GM18858 (cell line): Measurements from ENCODE around the gene RASSF10.

Experiments
- ATAC-seq: cut with Tn5 transposase; IDR thresholded peaks from one replicate; pipeline ENCODE4 v1.9.1; 2021; ENCODE audit not compliant: unreplicated experiment

RASSF10 gene

DNA sequence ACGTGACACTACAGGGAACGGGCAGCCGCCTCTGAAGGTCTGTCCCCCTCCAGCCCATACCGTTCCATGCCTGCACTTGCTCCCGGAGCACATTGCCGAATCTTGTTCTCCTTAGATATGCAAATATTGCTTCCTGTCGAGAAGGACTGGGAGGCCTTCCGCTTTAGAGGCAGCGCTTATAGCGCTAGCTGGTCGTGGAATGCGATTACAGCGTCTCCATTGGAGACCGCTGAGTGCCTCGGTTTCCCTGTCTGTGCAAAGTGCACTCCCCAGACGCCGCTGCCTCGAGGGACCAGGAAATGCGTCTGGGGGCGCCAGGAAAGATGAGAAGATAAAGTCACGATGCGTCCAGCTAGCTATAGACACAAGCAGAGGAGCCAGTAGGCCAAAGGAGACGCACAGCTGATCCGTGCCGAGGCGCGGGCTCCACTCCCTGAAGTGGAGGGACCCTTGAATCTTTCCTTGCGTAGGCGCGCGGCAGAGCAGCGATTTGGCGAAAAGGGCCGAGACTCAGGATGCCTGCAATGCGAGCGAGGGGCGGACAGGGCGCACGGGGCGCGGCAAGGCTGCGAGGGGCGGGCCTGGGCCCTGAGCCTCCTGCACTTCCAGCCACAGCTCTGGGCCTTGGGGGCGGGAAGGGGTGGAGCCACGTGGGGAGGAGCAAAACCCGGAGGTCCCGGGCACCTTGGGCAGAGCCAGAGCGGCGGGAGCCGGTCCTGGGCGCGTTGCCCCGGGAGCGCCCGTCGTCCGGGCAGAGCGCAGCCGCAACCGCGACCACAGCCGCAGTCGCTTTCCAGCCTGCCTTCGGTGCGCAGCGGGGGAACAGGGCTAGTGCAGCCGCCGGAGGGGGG lies at the start of gene RASSF10:
Gene RASSF10 (plus strand): TSS at position 692 of the 851 bp plus-strand sequence. CDS start 261 bp downstream, outside the sequence.
- ATAC-seq, result no peak

DNA sequence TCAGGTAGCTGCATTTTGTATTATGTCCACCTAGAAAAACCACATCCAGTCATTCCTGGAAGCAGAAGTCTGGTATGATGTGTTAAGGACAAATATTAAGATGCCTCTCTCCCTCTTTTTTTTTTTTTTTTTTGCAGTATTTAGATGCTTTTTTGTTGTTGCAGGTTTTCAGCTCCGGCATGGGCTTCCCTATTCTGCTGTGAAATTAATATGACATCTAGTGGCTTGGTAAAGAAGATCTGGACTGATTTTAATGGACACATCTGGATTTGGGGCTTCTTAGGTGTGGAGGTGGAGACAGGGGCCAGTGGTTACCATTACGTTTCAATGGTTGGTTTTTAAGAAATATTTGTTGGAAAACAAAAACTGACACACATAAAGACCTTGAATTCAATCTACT lies 47.5 kb upstream of the RASSF10 start:
- ATAC-seq, result no peak

DNA sequence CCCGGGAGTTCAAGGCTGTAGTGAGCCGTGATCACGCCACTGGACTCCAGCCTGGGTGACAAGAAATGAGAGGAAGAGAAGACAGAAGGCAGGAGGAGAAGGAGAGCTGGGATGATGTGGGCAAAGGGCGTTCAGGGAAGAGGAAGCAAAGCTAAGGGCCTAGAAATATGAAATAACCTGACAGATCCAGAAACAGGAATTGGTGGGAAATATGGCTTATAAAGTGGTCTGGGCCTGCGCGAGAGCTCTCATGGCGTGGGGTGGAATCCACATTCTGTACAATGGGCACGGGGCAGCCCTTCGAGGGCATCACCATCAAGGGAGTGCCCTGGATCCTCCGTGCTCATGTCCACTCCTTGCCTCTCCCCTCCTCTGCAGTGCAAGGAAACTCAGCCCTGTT lies 46.8 kb upstream of the RASSF10 start:
- no peak for ATAC-seq

DNA sequence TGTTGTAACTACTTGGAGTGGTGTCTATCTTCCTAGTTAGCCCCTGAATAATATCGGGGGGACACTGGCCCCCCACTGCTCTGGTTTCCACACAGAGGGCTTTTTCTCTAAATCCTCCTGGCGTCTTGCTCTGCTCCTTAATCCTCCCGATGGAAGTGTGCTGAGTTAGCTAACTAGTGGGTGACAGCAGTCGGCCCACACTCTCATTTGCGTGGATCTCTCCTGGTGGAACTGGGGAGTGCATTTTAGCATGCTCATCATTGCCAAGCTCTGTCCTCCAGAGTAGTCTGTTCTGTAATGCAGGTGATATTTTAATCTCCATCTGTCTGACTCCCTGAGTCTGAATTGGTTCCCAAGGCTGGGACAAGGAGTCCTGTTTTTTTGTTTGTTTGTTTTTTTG lies 46.1 kb upstream of the RASSF10 start:
- ATAC-seq, result no peak

DNA sequence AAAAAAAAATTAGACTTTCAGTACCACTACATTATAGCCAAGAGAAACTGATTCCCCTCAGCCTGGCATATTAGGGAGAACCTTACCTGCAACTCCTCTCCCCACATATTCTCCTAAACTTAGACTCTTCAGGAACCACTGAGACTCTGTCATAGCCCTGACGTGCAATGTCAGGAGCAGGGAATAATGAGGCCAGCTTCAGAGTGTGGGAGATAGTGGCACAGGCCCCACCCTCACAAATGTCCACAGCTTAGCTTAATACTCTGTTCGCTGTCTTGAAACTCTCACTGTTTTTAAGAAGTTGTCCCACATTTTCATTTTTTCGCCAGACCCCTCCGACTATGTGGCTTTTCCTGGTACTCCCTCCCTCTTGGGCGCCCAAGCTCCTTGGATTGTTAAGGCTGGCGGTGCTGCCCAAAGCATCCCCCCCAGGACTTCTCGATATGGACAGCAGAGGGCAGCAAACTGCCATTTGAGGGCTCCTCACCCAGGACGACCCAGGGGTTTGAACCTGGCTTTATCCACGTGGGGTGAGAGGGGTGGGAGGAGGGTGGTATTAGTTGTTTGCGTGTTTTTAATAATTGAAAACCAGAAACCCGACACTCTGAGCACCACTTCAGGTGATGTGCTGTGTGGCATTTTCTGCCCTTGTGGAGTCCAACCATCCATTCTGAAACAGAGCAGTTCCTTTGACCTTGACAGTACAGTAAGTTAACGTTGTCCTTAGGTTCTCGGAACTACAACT lies 45.2 kb upstream of the RASSF10 start:
- no peak for ATAC-seq

DNA sequence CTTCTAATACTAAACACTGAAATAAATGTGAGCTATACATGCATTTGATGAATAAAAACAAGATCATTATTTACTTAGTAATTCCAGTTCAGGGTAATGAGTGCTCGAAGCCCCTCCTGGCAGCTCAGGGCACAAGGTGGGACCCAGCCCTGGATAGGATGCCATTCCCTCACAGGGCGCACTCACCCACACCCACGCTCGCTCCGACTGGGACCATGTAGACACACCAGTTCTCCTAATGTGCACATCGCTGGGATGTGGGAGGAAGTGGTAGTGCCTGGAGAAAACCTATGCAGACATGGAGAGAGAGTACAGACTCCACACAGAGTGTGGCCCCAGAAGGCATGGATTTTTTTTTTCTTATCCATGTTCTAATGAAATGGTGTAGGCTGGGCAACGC lies 44.5 kb upstream of the RASSF10 start:
- ATAC-seq, result no peak

DNA sequence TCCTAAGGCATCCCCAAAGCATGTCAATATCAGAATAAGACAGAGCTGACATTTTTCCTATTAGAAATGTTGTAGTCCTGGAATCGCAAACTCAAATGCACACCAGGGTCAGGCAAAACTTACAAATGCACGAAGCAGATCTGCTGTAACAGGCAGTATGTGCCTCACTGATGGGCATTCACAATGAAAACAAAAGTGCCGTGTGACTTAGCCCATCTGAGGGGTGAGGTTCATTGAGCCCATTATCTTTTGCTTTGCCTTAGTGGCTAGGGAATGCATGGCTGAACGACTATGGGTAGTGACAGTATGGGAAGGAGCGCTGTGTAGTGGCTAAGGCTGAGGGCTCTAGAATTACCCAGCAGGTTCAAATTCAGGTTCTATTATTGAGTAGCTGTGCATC lies 43.1 kb upstream of the RASSF10 start:
- ATAC-seq, result no peak

DNA sequence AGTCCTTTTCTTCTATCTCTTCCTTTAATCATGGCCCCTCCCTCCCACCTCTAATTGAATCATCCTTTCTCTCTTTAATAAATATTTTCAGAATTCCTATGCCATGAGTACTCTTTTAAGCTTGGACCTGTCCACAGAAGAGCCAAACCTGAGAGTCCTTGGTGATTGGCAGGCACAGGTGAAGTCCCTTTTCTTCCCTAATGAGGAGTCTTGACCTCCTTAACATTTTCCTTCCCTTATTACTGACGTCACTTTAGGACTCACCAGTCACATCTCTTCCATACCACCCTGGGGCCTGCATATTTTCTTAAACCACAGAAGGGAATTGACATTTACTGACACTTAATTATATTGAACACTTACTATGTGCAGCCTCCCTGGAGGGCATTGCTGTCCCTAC lies 41.0 kb upstream of the RASSF10 start:
- ATAC-seq, result no peak

DNA sequence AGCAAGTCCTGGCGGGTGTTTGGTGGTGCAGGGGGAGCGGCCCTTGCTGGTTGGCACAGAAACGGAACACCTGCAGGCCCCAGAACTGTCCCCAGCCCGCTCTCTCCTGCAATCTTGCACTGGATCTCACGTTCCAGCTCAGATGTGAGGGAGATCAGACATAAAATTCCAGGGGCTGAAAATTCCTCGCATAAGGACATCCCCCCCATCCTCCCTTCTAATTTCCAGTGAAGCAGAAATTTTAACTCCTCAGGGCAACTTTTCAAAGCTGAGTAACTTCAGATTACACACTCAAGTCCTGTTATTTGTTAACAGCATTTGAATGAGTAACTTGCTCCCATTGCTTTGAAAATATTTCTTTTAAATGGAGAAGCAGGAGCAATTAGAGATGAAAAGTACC lies 40.3 kb upstream of the RASSF10 start:
- ATAC-seq, result no peak

DNA sequence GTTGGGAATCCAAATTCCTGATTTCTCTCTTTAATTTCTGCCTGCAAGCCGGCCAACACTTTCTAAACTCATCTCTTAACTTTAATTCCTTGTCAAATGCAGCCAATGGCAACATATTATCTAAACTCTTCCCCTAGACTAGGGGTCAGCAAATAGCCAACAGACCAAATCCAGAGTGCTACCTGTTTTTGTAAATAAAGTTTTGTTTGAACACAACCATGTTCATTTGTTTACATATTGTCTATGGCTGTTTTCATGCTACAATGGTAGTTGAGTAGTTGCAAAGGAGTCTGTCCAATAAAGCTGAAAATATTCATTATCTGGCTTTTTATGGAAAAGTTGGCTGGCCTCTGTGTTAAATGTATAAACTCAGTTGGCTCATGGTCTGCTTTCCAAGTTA lies 37.2 kb upstream of the RASSF10 start:
- no peak for ATAC-seq

DNA sequence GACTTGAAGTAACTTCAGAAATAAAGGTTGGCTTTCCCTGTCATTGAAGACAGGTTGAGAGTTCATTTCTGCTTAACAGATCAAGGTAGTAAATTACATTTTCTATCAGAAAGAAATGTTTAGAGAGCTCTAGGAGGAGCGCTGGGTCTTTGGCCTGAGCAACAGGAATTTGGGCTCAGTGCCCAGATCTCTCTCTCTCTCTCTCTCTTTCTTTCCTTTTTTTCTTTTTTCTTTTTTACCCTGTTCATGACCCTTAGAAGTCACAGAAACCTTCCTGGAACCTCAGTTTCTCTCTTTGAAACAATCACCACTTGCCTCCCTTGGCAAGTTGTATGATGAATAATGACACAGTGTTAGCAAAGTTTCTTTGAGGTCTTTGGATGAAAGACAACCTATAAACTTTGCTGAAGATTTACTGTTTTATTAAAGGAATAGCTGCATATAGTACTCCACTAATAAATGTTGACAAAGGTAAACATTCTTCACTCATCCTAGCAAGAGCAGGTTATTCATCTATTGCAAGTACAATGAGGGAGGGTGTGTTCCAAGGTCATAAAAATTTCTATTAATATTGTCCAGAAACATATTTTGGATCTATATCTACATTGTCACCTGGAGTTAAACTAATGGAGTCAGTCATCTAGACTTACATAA lies 35.5 kb upstream of the RASSF10 start:
- ATAC-seq, result no peak

DNA sequence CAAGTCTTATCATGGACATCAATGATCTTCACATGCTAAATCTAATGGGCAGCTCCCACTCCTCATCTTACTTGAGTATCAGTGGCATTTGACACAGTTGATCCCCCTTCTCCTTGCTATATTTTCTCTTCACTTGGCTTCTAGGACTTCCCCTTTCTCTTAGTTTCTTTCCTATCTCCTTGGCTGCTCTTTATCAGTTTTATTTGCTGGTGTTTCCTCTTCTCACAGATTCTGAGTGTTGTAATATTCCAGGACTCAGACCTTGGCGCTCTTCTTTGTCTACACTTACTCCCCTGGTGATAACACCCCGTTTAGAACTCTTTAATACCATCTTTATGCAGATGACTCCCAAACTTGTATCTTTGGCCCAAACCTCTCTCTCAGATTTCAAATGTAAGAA lies 33.9 kb upstream of the RASSF10 start:
- no peak for ATAC-seq

DNA sequence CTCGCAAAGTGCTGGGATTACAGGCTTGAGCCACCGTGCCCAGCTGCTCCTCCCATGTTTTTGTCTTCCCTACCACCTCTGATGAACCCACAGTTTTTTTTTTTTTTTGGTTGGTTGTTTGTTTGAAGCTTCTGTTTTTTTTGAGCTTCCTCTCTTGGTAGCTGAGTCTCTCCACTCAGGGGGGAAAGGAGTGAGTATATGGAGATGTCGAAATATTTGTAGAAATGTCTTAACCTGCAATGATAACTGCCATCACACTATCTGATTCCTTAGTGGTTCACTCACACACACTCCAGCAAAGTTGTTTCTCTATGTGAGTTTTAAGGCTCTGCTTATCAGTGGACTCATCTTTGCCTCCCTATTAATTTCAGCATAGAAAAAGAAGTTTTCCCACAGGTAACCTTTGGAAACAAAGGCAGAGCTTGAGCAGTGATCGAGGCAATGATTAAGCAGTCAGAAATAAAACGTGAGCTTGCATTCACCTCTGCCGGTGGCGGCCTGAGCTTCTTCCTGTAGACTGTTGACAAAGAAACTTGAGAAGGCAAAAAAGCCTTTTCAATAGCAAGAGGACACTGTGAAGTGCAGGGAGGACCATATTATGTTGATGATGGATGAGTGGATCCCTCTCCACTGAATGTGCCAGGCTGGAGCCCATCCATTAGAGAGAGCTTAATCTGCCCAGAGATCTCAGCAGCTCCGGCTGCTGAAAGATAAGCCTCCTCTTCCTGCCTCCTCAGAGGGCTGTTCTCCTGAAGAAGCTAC lies 29.0 kb upstream of the RASSF10 start:
- no peak for ATAC-seq

DNA sequence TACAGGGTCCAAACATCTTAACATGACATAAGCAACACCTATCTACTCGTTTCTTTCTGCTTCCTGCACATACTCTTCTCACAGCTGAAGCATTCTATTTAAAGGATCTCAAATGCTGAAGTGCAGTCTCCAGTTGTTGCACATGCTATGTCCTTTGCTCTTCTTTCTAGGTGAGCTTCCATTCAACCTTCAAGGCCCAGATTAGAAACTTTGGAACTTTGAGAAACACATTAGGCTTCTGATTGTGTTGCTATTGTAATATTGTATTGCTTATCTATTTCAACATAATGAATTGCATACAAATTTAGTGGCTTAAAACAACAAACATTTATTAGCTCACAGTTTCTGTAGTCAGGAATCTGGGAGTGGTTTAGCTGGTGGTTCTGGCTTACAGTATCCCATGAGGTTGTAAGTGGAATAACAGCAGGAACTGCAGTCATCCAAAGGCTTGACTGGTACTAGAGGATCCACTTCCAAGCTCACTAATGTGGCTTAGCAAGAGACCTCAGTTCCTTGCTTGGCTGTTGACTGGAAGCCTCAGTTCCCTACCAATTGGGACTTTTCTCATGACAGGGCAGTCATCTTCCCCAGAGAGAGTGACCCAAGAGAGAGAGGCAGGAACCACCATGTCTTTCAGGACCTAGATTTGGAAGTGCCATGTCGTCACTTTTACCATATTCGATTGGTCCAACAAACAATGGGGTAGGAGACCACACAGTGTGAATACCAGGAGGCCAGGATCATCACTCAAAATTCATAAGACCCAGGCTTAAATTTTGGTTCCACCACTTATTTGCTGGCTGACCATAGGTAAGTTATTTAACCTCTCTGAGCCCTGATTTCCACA lies 27.2 kb upstream of the RASSF10 start:
- no peak for ATAC-seq

DNA sequence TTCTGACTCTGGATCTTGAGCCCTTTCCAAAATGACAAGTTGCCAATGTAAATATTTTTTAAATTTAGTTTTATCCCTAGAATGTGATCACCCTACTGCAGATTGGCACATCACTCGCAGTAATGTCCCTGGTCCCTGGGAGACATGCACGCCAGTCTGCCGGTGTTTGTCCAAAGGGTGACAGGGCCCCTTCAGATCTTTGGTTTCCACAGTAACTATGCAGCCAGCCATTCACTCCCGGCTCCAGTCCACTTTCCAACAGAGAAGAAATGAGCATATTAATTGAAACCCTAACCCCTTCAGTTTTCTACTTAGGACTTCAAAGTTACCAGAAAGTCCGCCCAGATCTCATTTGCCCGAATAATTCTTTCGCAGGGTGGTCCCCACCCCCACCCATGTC lies 25.8 kb upstream of the RASSF10 start:
- no peak for ATAC-seq

DNA sequence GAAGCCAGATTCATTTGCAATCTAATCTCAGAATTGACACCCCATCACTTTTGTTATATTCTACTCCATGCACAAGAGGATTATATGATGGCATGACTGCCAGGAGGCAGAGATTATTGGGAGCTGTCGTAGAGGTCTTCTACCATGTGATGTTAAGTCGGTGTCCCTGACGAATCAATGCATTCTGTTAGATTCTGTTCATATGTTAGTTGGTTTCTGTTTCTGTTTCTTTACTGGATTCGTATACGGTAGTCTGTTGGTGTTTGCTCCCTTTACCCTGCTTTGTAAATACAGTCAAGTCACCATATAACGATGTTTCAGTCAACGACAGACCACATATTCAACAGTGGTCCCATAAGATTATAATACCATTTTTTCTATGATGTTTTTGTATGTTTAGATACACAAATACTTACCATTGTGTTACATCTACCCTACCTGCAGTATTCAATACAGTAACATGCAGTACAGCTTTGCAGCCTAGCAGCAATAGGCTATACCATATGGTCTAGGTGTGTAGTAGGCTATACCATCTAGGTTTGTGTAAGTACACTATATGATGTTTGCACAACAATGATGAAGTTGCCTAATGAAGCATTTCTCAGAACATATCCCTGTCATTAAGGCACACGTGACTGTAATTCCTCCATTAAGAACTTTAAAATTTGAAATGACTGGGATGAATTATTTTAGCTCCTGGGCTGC lies 22.8 kb upstream of the RASSF10 start:
- no peak for ATAC-seq

DNA sequence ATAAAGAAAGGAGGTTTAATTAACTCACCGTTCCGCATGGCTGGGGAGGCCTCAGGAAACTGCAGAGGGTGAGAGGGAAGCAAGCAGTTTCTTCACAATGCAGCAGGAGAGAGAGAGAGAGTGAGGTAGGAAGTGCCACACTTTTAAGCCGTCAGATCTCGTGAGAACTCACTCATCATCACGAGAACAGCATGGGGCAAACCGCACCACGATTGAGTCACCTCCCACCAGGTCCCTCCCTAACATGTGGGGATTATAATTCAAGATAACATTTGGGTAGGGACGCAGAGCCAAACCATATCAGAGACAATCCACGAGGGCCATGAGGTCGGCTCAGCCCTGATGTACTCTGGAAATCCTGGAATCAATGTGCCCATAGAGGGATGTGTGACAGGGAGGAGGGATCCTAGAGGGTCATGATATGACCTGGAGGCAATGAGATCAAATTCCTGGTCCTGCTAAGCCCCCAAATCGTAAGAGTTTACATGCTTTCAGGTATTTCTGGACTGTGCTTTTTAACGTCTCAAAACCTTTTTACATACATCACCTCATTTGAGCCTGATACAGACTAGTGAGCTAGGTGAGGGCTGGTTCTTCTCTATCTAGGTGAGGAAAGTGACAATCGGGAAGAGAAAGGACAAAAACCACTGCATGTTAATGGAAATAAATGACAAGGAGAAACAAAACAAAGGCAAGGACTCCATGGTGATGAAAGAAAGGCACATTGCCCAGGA lies 19.5 kb upstream of the RASSF10 start:
- ATAC-seq, result no peak

DNA sequence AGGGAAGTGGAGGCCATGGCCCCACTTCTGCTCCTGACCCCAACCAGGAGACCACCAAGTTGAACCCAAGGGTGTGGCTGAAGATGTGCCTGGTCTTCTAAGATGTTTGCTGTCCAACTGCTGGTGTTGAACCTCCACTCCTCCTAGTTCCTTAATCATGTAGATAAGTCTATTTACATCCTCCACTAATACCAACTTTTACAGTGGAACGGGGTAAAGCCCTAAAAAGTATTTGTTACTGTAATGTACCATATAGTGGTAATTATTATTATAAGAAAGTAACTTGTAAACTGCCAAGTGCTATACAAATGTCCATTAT lies 19.0 kb upstream of the RASSF10 start:
- no peak for ATAC-seq

DNA sequence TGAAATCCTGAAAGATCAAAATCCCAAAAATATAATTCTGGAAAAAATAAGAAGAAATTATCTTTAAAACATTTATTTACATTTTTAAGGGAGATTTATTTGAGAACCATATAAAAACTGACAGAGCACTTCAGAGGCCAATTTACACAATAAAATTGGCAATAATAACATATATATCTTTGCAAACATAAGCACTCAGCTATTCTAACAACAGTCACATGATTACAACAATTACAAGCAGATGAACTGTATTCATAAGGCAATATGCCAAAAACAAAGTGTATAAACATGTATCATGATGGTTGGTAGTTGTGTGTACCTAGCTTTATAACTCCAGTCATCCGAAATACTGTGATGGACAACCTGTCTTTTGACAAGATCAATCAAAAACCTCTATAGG lies 17.7 kb upstream of the RASSF10 start:
- ATAC-seq, result no peak
